ENCODE measurements around the gene ITGB5.

- TF ChIP-seq CTCF (IDR thresholded peaks at IDR 0.05), result no peak
- TF ChIP-seq POLR2AphosphoS5 (IDR thresholded peaks at IDR 0.05; ENCODE audit: insufficient read depth in 1 of 2, low read depth in 1 of 2), result no peak
- TF ChIP-seq POLR2A (IDR thresholded peaks at IDR 0.05), result no peak
Observed at GRCh38 chr3:124887932-124888298, 750 bp upstream of the ITGB5 start.
